Measurements from ENCODE around the gene SMPD2. TPM values are rescaled to one million over a fixed set of nuclear protein-coding genes. Genes with fewer than 3 reads are reported as not detected.

Gene SMPD2
- 13.7 TPM for total RNA-seq
- long read RNA-seq, transcript SMPD2-201 (10 exons, 1,645 nt): major isoform, 17 of 30 reads
- long read RNA-seq, partial matches to known transcripts: 2 of 30 reads
- long read RNA-seq, other reads (novel, unspliced or antisense): 11 of 30 reads

- DNase-seq: peak; percentile 92
- H3K27me3 ChIP-seq (ENCODE audit: low read depth): no peaks in the 10 kb centered on the region
- H3K4me3 ChIP-seq: peak within 1 kb of the TSS; percentile 74
- intact Hi-C loops (cut with DNase I): no loop called here
- H3K27ac ChIP-seq: peak within 1 kb of the TSS; percentile 93
- no peaks in the 10 kb centered on the region for H3K9me3 ChIP-seq
- H3K36me3 ChIP-seq: peaks cover 31% of the 10 kb centered on the region
- TF ChIP-seq CTCF (IDR thresholded peaks at IDR 0.05): peak; percentile 31
- peaks cover 28% of the 10 kb centered on the region for H3K4me1 ChIP-seq
- ATAC-seq: peak; percentile 95 to 96
Measured at GRCh38 chr6:109440331-109441068, at the start of gene SMPD2, which contains the start of gene PPIL6. SMPD2 (plus strand) TSS chr6:109440724; CDS start chr6:109441122, 398 bp downstream. PPIL6 (minus strand) TSS chr6:109440628; CDS start chr6:109440590, 38 bp downstream.

GRCh38 chr6:109393157-109393885 lies 47.2 kb upstream of the SMPD2 start:
- H3K27me3 ChIP-seq (ENCODE audit: low read depth): no peaks in the 10 kb centered on the region
- ATAC-seq (no peak), DNase-seq (no peak)
- intact Hi-C loops (cut with DNase I): no loop called here
- H3K4me3 ChIP-seq: no peak overlapping the region
- H3K4me1 ChIP-seq: no peaks in the 10 kb centered on the region
- no peaks in the 10 kb centered on the region for H3K36me3 ChIP-seq
- TF ChIP-seq CTCF (IDR thresholded peaks at IDR 0.05): no peak
- H3K27ac ChIP-seq: no peak overlapping the region
- no peaks in the 10 kb centered on the region for H3K9me3 ChIP-seq

GRCh38 chr6:109393886-109394281 lies 46.6 kb upstream of the SMPD2 start:
- intact Hi-C loops (cut with DNase I): no loop called here
- no peak for TF ChIP-seq CTCF (IDR thresholded peaks at IDR 0.05)

GRCh38 chr6:109396046-109396718 lies 44.3 kb upstream of the SMPD2 start:
- ATAC-seq: no peak
- H3K4me3 ChIP-seq: no peak overlapping the region
- no peaks in the 10 kb centered on the region for H3K9me3 ChIP-seq
- no peaks in the 10 kb centered on the region for H3K4me1 ChIP-seq
- no peaks in the 10 kb centered on the region for H3K27me3 ChIP-seq (ENCODE audit: low read depth)
- no peaks in the 10 kb centered on the region for H3K36me3 ChIP-seq
- H3K27ac ChIP-seq: no peak overlapping the region
- intact Hi-C loops (cut with DNase I): no loop called here
- no peak for TF ChIP-seq CTCF (IDR thresholded peaks at IDR 0.05)
- no peak for DNase-seq

More at GRCh38 chr6:109393886-109394281, 46.6 kb upstream of the SMPD2 start:
- ATAC-seq: no peak
- no peaks in the 10 kb centered on the region for H3K9me3 ChIP-seq
- DNase-seq: no peak
- H3K27me3 ChIP-seq (ENCODE audit: low read depth): no peaks in the 10 kb centered on the region
- no peaks in the 10 kb centered on the region for H3K36me3 ChIP-seq
- H3K27ac ChIP-seq: no peak overlapping the region
- no peak overlapping the region for H3K4me3 ChIP-seq
- H3K4me1 ChIP-seq: no peaks in the 10 kb centered on the region

GRCh38 chr6:109397020-109397419 lies 43.5 kb upstream of the SMPD2 start:
- ATAC-seq: peak; percentile 53 to 73

More at GRCh38 chr6:109397020-109397419, 43.5 kb upstream of the SMPD2 start:
- Histone ChIP-seq H3K4me3 (no peak overlapping the region), H3K27ac (no peak overlapping the region), H3K36me3 (no peaks in the 10 kb centered on the region), H3K27me3 (ENCODE audit: low read depth) (no peaks in the 10 kb centered on the region), H3K4me1 (no peaks in the 10 kb centered on the region), H3K9me3 (no peaks in the 10 kb centered on the region)
- intact Hi-C loops (cut with DNase I): no loop called here
- DNase-seq: no peak
- TF ChIP-seq CTCF (IDR thresholded peaks at IDR 0.05): no peak
